SU-DHL-6 (cell line): ENCODE measurements around the gene SLC24A3.

Experiments used
- H2AFZ ChIP-seq: fragments of 200-600 bp; sonication (generic); 2 replicates; pipeline ENCODE4 v1.6.1; 2014; ENCODE audit warnings: low read depth, mild to moderate bottlenecking, moderate library complexity, mixed read lengths, antibody characterized with exemption, low read length; ENCODE audit not compliant: severe bottlenecking
- H3F3A ChIP-seq: fragments of 200-600 bp; shearing (Covaris generic); 2 replicates; pipeline ENCODE4 v1.6.0; 2016; ENCODE audit warnings: antibody characterized with exemption, mild to moderate bottlenecking; ENCODE audit not compliant: insufficient read depth
- H3K27ac ChIP-seq: fragments of 200-600 bp; sonication (generic); 2 replicates; pipeline ENCODE4 v1.5.1; 2016; ENCODE audit warnings: low read depth, mild to moderate bottlenecking, low read length, moderate library complexity, mixed read lengths
- H3K27me3 ChIP-seq: fragments of 200-600 bp; sonication (generic), shearing (Covaris generic); 2 replicates; pipeline ENCODE4 v1.6.0; 2014; ENCODE audit warnings: mild to moderate bottlenecking, low read length
- H3K36me3 ChIP-seq: fragments of 200-600 bp; sonication (generic); 2 replicates; pipeline ENCODE4 v1.6.1; 2014; ENCODE audit warnings: mild to moderate bottlenecking, low read length, mixed read lengths
- H3K4me2 ChIP-seq: fragments of 300-600, 200-600 bp; shearing (Covaris generic), sonication (generic); 2 replicates; pipeline ENCODE4 v1.6.0; 2014; ENCODE audit warnings: low read length, low read depth, mild to moderate bottlenecking; ENCODE audit not compliant: poor library complexity, severe bottlenecking
- H3K4me3 ChIP-seq: fragments of 200-600 bp; sonication (generic); 2 replicates; pipeline ENCODE4 v1.5.1; 2014; ENCODE audit warnings: antibody characterized with exemption, low read length, mild to moderate bottlenecking, mixed read lengths; ENCODE audit not compliant: insufficient read depth, poor library complexity, severe bottlenecking
- H3K79me2 ChIP-seq: fragments of 200-600 bp; sonication (generic); 2 replicates; pipeline ENCODE4 v1.6.1; 2014; ENCODE audit warnings: mild to moderate bottlenecking, low read length, moderate library complexity; ENCODE audit not compliant: insufficient read depth
- H3K9ac ChIP-seq: fragments of 200-600 bp; sonication (generic); 2 replicates; pipeline ENCODE4 v1.7.0; 2014; ENCODE audit warnings: mild to moderate bottlenecking, low read length
- H3K9me2 ChIP-seq: fragments of 200-600 bp; sonication (generic); replicated peaks from 2 replicates; pipeline ENCODE4 v1.6.1; 2014; ENCODE audit warnings: low read length; ENCODE audit not compliant: insufficient read depth
- H3K9me3 ChIP-seq: fragments of 200-600 bp; sonication (generic); 2 replicates; pipeline ENCODE4 v1.6.1; 2014; ENCODE audit warnings: low read length, mixed read lengths; ENCODE audit not compliant: insufficient read depth
- H4K20me1 ChIP-seq: fragments of 200-600 bp; sonication (generic); 2 replicates; pipeline ENCODE4 v1.6.1; 2014; ENCODE audit warnings: low read depth, mild to moderate bottlenecking, antibody characterized with exemption, low read length, moderate library complexity, mixed read lengths
- EZH2phosphoT487 ChIP-seq: fragments of 200-600 bp; sonication (generic), shearing (Covaris generic); conservative IDR thresholded peaks from 2 replicates; pipeline ENCODE4 v1.6.1; 2018; ENCODE audit warnings: mild to moderate bottlenecking, antibody characterized with exemption, low read length, moderate library complexity, mixed read lengths
- TF ChIP-seq, protein P1 (sequence below): fragments of 200-600 bp; sonication (generic); IDR thresholded peaks from one replicate; pipeline ENCODE4 v1.5.1; 2017; ENCODE audit warnings: antibody characterized with exemption, mild to moderate bottlenecking, low read length, moderate library complexity; ENCODE audit not compliant: insufficient read depth, poor library complexity, severe bottlenecking

The SLC24A3 gene

DNA sequence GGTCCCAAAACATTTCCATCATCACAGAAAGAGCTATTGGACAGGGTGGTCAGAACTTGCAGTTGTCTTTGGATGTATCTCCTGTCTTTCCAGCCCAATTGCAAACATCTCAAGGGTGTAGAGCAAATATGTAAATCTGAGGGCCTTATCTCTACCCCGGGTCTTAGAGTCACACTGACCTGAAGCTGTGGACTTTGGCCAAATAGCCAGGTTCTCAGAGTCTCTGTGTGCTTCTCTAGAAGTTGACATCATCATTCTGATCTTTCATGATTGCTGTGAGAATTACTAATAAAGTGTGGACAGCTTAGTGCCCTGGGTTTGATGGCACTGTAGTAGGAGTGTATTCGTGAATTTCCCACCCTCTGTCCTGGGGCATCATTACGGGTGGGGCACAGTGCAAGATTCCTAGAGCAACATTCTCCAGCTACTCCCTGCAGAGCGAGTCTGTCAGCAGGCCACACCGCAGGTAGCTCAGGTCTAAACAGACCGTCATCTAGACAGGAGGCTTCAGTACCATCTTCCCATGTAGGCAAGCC, 71.1 kb downstream of the SLC24A3 start:
- Histone ChIP-seq H3K36me3 (no peaks in the 10 kb centered on the region), H3K9ac (no peak overlapping the region), H4K20me1 (no peaks in the 10 kb centered on the region), H3K4me2 (no peak overlapping the region), H2AFZ (no peak overlapping the region), H3K4me3 (no peak overlapping the region), H3K9me2 (no peaks in the 10 kb centered on the region), H3K27me3 (no peaks in the 10 kb centered on the region), H3K79me2 (no peaks in the 10 kb centered on the region), H3K9me3 (no peaks in the 10 kb centered on the region), H3K27ac (no peak overlapping the region), H3F3A (no peaks in the 10 kb centered on the region)
- no peak for TF ChIP-seq EZH2phosphoT487
- TF ChIP-seq, protein P1, sequence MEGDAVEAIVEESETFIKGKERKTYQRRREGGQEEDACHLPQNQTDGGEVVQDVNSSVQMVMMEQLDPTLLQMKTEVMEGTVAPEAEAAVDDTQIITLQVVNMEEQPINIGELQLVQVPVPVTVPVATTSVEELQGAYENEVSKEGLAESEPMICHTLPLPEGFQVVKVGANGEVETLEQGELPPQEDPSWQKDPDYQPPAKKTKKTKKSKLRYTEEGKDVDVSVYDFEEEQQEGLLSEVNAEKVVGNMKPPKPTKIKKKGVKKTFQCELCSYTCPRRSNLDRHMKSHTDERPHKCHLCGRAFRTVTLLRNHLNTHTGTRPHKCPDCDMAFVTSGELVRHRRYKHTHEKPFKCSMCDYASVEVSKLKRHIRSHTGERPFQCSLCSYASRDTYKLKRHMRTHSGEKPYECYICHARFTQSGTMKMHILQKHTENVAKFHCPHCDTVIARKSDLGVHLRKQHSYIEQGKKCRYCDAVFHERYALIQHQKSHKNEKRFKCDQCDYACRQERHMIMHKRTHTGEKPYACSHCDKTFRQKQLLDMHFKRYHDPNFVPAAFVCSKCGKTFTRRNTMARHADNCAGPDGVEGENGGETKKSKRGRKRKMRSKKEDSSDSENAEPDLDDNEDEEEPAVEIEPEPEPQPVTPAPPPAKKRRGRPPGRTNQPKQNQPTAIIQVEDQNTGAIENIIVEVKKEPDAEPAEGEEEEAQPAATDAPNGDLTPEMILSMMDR: no peak

DNA sequence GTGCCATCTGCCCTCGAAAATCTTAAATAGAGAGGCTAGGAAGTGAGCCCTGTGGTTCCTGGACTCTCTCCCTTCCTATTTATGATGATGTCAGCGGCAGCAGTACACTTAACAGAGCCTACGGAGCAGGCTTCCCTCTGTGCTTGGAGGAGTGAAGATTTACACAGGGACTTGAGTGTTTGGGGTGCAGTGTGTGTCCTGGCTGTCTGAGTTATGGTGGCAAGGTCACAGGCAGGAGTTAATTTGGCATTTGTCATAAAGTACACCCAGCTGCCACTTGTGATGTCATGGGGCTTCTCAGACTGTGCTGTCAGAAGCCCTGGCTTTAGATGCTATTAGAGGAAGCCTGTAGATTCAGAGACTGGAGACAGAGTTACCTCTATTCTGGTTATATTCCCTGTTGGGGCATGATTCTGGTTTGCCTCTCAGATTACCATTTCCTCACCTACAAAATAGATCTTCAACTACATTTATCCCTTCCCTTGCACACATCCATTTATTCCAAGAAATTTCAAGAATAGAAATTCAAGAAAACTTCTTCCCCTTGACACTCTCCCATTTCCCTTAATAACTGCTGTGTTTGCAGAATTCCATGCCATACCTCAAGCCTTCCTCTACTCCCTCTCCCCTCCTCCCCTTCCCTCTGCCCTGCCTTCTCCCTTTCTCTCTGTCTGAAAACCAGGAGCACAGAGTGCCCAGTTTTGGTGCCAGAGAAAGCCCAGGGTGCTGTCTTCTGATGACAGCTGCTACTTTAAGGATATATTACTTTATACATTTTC, 72.1 kb downstream of the SLC24A3 start:
- H3K4me2 ChIP-seq: no peak overlapping the region
- H4K20me1 ChIP-seq: no peaks in the 10 kb centered on the region

DNA sequence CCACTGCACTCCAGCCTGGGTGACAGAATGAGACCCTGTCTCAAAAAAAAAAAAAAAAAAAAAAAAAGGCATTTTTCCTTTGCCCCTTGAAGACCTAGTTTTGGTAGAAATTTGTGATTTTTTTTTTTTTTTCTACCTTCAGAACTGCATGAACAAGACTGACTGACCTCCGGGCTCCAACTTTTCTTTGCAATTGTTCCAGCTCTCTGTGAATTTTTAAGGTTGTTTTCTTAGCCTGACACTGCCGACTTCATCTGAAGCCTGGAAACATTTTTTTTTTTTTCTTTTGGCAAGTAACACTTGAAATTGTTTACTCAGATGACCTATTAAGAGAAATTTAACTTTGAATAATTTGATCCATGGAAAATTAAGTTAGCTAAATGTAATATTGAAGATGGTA, 73.0 kb downstream of the SLC24A3 start:
- no peak overlapping the region for H3K9ac ChIP-seq
- no peak overlapping the region for H3K27ac ChIP-seq
- H2AFZ ChIP-seq: no peak overlapping the region
- H3K9me3 ChIP-seq: no peaks in the 10 kb centered on the region
- no peaks in the 10 kb centered on the region for H3K36me3 ChIP-seq
- H3K9me2 ChIP-seq: no peaks in the 10 kb centered on the region
- TF ChIP-seq, protein P1: no peak
- TF ChIP-seq EZH2phosphoT487: no peak
- H3K4me3 ChIP-seq: no peak overlapping the region
- no peak overlapping the region for H3K4me2 ChIP-seq
- no peaks in the 10 kb centered on the region for H3K27me3 ChIP-seq
- no peaks in the 10 kb centered on the region for H3K79me2 ChIP-seq
- no peaks in the 10 kb centered on the region for H3F3A ChIP-seq
- no peaks in the 10 kb centered on the region for H4K20me1 ChIP-seq

More for the DNA sequence above, 72.1 kb downstream of the SLC24A3 start:
- H3F3A ChIP-seq: no peaks in the 10 kb centered on the region
- TF ChIP-seq, protein P1: no peak
- no peak for TF ChIP-seq EZH2phosphoT487
- no peaks in the 10 kb centered on the region for H3K79me2 ChIP-seq
- H3K9ac ChIP-seq: no peak overlapping the region
- no peaks in the 10 kb centered on the region for H3K9me2 ChIP-seq
- no peak overlapping the region for H3K4me3 ChIP-seq
- H3K27me3 ChIP-seq: no peaks in the 10 kb centered on the region
- no peaks in the 10 kb centered on the region for H3K36me3 ChIP-seq
- H3K27ac ChIP-seq: no peak overlapping the region
- H3K9me3 ChIP-seq: no peaks in the 10 kb centered on the region
- H2AFZ ChIP-seq: no peak overlapping the region
